ENCODE results near the gene GSTA2. TPM values are rescaled to one million over a fixed set of nuclear protein-coding genes. Genes with fewer than 3 reads are reported as not detected.

The GSTA2 gene
- polyA plus RNA-seq, 1 donor from 2014 or later: not detected

DNA sequence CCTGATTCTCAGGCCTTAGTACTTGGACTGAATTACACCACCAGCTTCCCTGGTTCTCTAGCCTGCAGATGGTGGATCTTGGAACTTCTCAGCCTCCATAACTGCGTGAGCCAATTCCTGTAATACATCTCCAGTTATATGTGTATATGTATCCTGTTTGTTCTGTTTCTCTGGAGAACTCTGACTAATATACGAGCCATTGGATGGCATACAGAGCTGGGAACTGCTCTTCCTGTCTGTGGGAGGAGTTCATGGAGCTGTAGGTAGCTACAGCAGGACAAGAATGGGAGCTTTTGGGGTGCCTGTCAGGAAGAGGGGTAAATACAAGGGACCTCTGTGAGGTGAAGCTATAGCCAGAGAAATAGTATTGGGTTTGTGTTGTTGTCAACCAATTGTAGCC lies 51.1 kb downstream of the GSTA2 start:
- Histone ChIP-seq H3K79me2 (replicated peaks; ENCODE audit: insufficient read depth, low read length) (no peaks in the 10 kb centered on the region), H3K27ac (ENCODE audit: low read length) (no peak overlapping the region), H2AFZ (ENCODE audit: low read depth, low read length) (no peak overlapping the region), H4K20me1 (ENCODE audit: insufficient read depth) (no peaks in the 10 kb centered on the region), H3K9ac (ENCODE audit: low read length) (no peak overlapping the region), H3K4me3 (ENCODE audit: low read length) (no peak overlapping the region), H3F3A (ENCODE audit: insufficient read depth, low read length, poor library complexity, severe bottlenecking) (no peaks in the 10 kb centered on the region), H3K9me2 (ENCODE audit: insufficient read depth, low read length) (no peaks in the 10 kb centered on the region), H3K4me2 (ENCODE audit: low read length) (no peak overlapping the region), H3K27me3 (ENCODE audit: insufficient read depth, low read depth, low read length) (no peaks in the 10 kb centered on the region), H3K9me3 (ENCODE audit: low read length) (peaks cover 4% of the 10 kb centered on the region), H3K36me3 (ENCODE audit: insufficient read depth, low read length) (no peaks in the 10 kb centered on the region)
- no peak for TF ChIP-seq RAD21 (conservative IDR thresholded peaks at IDR 0.05)
- TF ChIP-seq EP300 (conservative IDR thresholded peaks at IDR 0.05; ENCODE audit: poor library complexity, severe bottlenecking): no peak
- TF ChIP-seq MXI1 (conservative IDR thresholded peaks at IDR 0.05; ENCODE audit: poor library complexity, severe bottlenecking): no peak
- no peak for TF ChIP-seq SMC3 (conservative IDR thresholded peaks at IDR 0.05; ENCODE audit: poor library complexity)
- TF ChIP-seq EZH2 (IDR thresholded peaks at IDR 0.05; ENCODE audit: borderline replicate concordance, insufficient read depth, low read length, poor library complexity, severe bottlenecking): no peak
- TF ChIP-seq, protein P1, sequence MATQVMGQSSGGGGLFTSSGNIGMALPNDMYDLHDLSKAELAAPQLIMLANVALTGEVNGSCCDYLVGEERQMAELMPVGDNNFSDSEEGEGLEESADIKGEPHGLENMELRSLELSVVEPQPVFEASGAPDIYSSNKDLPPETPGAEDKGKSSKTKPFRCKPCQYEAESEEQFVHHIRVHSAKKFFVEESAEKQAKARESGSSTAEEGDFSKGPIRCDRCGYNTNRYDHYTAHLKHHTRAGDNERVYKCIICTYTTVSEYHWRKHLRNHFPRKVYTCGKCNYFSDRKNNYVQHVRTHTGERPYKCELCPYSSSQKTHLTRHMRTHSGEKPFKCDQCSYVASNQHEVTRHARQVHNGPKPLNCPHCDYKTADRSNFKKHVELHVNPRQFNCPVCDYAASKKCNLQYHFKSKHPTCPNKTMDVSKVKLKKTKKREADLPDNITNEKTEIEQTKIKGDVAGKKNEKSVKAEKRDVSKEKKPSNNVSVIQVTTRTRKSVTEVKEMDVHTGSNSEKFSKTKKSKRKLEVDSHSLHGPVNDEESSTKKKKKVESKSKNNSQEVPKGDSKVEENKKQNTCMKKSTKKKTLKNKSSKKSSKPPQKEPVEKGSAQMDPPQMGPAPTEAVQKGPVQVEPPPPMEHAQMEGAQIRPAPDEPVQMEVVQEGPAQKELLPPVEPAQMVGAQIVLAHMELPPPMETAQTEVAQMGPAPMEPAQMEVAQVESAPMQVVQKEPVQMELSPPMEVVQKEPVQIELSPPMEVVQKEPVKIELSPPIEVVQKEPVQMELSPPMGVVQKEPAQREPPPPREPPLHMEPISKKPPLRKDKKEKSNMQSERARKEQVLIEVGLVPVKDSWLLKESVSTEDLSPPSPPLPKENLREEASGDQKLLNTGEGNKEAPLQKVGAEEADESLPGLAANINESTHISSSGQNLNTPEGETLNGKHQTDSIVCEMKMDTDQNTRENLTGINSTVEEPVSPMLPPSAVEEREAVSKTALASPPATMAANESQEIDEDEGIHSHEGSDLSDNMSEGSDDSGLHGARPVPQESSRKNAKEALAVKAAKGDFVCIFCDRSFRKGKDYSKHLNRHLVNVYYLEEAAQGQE (IDR thresholded peaks at IDR 0.05; ENCODE audit: borderline replicate concordance): no peak
- no peak for TF ChIP-seq POLR2AphosphoS5 (IDR thresholded peaks at IDR 0.05)
- TF ChIP-seq, protein P2, sequence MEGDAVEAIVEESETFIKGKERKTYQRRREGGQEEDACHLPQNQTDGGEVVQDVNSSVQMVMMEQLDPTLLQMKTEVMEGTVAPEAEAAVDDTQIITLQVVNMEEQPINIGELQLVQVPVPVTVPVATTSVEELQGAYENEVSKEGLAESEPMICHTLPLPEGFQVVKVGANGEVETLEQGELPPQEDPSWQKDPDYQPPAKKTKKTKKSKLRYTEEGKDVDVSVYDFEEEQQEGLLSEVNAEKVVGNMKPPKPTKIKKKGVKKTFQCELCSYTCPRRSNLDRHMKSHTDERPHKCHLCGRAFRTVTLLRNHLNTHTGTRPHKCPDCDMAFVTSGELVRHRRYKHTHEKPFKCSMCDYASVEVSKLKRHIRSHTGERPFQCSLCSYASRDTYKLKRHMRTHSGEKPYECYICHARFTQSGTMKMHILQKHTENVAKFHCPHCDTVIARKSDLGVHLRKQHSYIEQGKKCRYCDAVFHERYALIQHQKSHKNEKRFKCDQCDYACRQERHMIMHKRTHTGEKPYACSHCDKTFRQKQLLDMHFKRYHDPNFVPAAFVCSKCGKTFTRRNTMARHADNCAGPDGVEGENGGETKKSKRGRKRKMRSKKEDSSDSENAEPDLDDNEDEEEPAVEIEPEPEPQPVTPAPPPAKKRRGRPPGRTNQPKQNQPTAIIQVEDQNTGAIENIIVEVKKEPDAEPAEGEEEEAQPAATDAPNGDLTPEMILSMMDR (IDR thresholded peaks at IDR 0.05; ENCODE audit: poor library complexity, severe bottlenecking): no peak
- TF ChIP-seq TAF1 (IDR thresholded peaks at IDR 0.05; ENCODE audit: low read depth): no peak

DNA sequence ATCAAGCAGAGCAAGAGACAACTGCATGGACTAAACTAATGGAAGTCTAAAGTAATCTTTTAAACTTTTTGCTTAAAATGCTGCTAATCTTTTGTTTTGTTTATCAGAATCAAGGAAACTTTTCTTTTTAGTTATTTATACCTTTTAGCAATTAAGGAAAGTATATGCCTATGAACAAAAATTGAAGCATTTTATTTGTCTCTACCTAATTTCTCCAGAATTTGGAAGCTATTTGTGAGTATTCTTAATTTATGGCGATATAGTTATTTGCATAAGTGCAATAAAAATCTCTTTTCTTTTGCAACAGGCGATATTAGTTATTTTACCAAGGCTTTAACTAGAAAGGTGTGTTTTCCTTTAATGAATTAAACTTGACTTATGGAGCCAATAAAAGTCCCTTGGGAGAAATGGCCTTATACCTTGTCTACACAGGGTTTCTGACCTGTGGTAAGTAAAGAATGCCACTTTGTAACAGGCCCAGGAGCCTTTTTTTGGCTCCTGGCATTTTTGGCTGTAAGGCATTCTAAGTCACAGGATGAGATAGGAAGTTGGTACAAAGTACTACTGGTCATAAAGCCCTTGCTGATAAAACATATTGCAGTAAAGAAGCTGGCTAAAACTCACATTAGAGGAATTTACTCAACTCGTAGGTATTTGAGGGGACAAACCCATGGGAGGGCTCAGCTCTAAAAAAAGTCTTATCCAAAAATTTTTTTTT lies 55.2 kb downstream of the GSTA2 start:
- Histone ChIP-seq H3K27me3 (ENCODE audit: insufficient read depth, low read depth, low read length) (no peaks in the 10 kb centered on the region), H3K9me3 (ENCODE audit: low read length) (peaks cover 4% of the 10 kb centered on the region), H4K20me1 (ENCODE audit: insufficient read depth) (no peaks in the 10 kb centered on the region), H3K9me2 (ENCODE audit: insufficient read depth, low read length) (no peaks in the 10 kb centered on the region), H3K9ac (ENCODE audit: low read length) (no peak overlapping the region), H3K27ac (ENCODE audit: low read length) (no peak overlapping the region), H3K79me2 (replicated peaks; ENCODE audit: insufficient read depth, low read length) (no peaks in the 10 kb centered on the region), H3F3A (ENCODE audit: insufficient read depth, low read length, poor library complexity, severe bottlenecking) (no peaks in the 10 kb centered on the region), H2AFZ (ENCODE audit: low read depth, low read length) (no peak overlapping the region), H3K4me3 (ENCODE audit: low read length) (no peak overlapping the region), H3K36me3 (ENCODE audit: insufficient read depth, low read length) (no peaks in the 10 kb centered on the region), H3K4me2 (ENCODE audit: low read length) (no peak overlapping the region)
- no peak for TF ChIP-seq TAF1 (IDR thresholded peaks at IDR 0.05; ENCODE audit: low read depth)
- TF ChIP-seq, protein P1 (IDR thresholded peaks at IDR 0.05; ENCODE audit: borderline replicate concordance): no peak
- TF ChIP-seq EZH2 (IDR thresholded peaks at IDR 0.05; ENCODE audit: borderline replicate concordance, insufficient read depth, low read length, poor library complexity, severe bottlenecking): no peak
- TF ChIP-seq, protein P2 (IDR thresholded peaks at IDR 0.05; ENCODE audit: poor library complexity, severe bottlenecking): no peak

Data from neural cell (in vitro differentiated cells).